ENCODE results near the gene ACSM6. TPM values are rescaled to one million over a fixed set of nuclear protein-coding genes. Genes with fewer than 3 reads are reported as not detected.

ACSM6 gene
- total RNA-seq, 1 donor from 2014 or later: not detected

- H3K27ac Mint-ChIP-seq (ENCODE audit: unreplicated experiment): no peak overlapping the region
- H3K27me3 Mint-ChIP-seq (ENCODE audit: unreplicated experiment): no peaks in the 10 kb centered on the region
- no peaks in the 10 kb centered on the region for H3K9me3 Mint-ChIP-seq (ENCODE audit: unreplicated experiment)
- H3K4me3 Mint-ChIP-seq (ENCODE audit: unreplicated experiment): no peak overlapping the region
- TF ChIP-seq CTCF (IDR thresholded peaks at IDR 0.05; ENCODE audit: partially characterized antibody, unreplicated experiment): no peak
- H3K4me1 Mint-ChIP-seq (ENCODE audit: low read depth, unreplicated experiment): no peaks in the 10 kb centered on the region
- DNase-seq: no peak
- H3K36me3 Mint-ChIP-seq (ENCODE audit: unreplicated experiment): no peaks in the 10 kb centered on the region
Observed at GRCh38 chr10:95247881-95248583, 54.0 kb downstream of the ACSM6 start.

GRCh38 chr10:95248989-95249388, 55.0 kb downstream of the ACSM6 start:
- Mint-ChIP-seq H3K36me3 (ENCODE audit: unreplicated experiment) (no peaks in the 10 kb centered on the region), H3K4me1 (ENCODE audit: low read depth, unreplicated experiment) (no peaks in the 10 kb centered on the region), H3K9me3 (ENCODE audit: unreplicated experiment) (no peaks in the 10 kb centered on the region), H3K4me3 (ENCODE audit: unreplicated experiment) (no peak overlapping the region), H3K27ac (ENCODE audit: unreplicated experiment) (no peak overlapping the region), H3K27me3 (ENCODE audit: unreplicated experiment) (no peaks in the 10 kb centered on the region)
- DNase-seq: no peak
- TF ChIP-seq CTCF (IDR thresholded peaks at IDR 0.05; ENCODE audit: partially characterized antibody, unreplicated experiment): no peak

- Mint-ChIP-seq H3K27ac (ENCODE audit: unreplicated experiment) (no peak overlapping the region), H3K27me3 (ENCODE audit: unreplicated experiment) (no peaks in the 10 kb centered on the region), H3K36me3 (ENCODE audit: unreplicated experiment) (no peaks in the 10 kb centered on the region), H3K4me3 (ENCODE audit: unreplicated experiment) (no peak overlapping the region), H3K4me1 (ENCODE audit: low read depth, unreplicated experiment) (no peaks in the 10 kb centered on the region), H3K9me3 (ENCODE audit: unreplicated experiment) (no peaks in the 10 kb centered on the region)
- DNase-seq: no peak
- no peak for TF ChIP-seq CTCF (IDR thresholded peaks at IDR 0.05; ENCODE audit: partially characterized antibody, unreplicated experiment)
Observed at GRCh38 chr10:95249467-95249866, 55.4 kb downstream of the ACSM6 start.

GRCh38 chr10:95250856-95251255, 56.8 kb downstream of the ACSM6 start:
- H3K27ac Mint-ChIP-seq (ENCODE audit: unreplicated experiment): no peak overlapping the region
- no peaks in the 10 kb centered on the region for H3K9me3 Mint-ChIP-seq (ENCODE audit: unreplicated experiment)
- peaks cover 3% of the 10 kb centered on the region for H3K36me3 Mint-ChIP-seq (ENCODE audit: unreplicated experiment)
- no peak overlapping the region for H3K4me3 Mint-ChIP-seq (ENCODE audit: unreplicated experiment)
- no peaks in the 10 kb centered on the region for H3K27me3 Mint-ChIP-seq (ENCODE audit: unreplicated experiment)
- DNase-seq: no peak
- H3K4me1 Mint-ChIP-seq (ENCODE audit: low read depth, unreplicated experiment): no peaks in the 10 kb centered on the region
- no peak for TF ChIP-seq CTCF (IDR thresholded peaks at IDR 0.05; ENCODE audit: partially characterized antibody, unreplicated experiment)

- TF ChIP-seq CTCF (IDR thresholded peaks at IDR 0.05; ENCODE audit: partially characterized antibody, unreplicated experiment): no peak
- Mint-ChIP-seq H3K27me3 (ENCODE audit: unreplicated experiment) (no peaks in the 10 kb centered on the region), H3K9me3 (ENCODE audit: unreplicated experiment) (no peaks in the 10 kb centered on the region), H3K36me3 (ENCODE audit: unreplicated experiment) (peaks cover 13% of the 10 kb centered on the region), H3K27ac (ENCODE audit: unreplicated experiment) (no peak overlapping the region), H3K4me3 (ENCODE audit: unreplicated experiment) (no peak overlapping the region), H3K4me1 (ENCODE audit: low read depth, unreplicated experiment) (no peaks in the 10 kb centered on the region)
- DNase-seq: no peak
Observed at GRCh38 chr10:95253007-95253406, 59.0 kb downstream of the ACSM6 start.

All from glutamatergic neuron (in vitro differentiated cells).